Upper lobe of left lung (tissue), 4 donors: ENCODE results near the gene SIK2.

Experiments
- EP300 ChIP-seq, 4 donors: sonication (generic); formaldehyde crosslinking; IDR thresholded peaks; one replicate each; pipeline ENCODE4 v1.5.1; 2017; ENCODE audit warnings: antibody characterized with exemption in 4 of 4, control low read depth in 2 of 4
- POLR2A ChIP-seq, 4 donors: fragments of 450-650 bp; IDR thresholded peaks; one replicate each; pipeline ENCODE4 v1.5.1; 2016 to 2017; ENCODE audit warnings: antibody characterized with exemption in 4 of 4, mild to moderate bottlenecking in 2 of 4
- TF ChIP-seq, protein P1 (sequence below), 6 experiments: fragments of 450-650 bp in 4 of 6; fragments of 200-600 bp in 2 of 6; sonication (generic) in 2 of 6; IDR thresholded peaks; one replicate each; pipeline ENCODE4 v1.5.1; 2016 to 2019; ENCODE audit warnings: antibody characterized with exemption in 6 of 6

- TF ChIP-seq, protein P1, sequence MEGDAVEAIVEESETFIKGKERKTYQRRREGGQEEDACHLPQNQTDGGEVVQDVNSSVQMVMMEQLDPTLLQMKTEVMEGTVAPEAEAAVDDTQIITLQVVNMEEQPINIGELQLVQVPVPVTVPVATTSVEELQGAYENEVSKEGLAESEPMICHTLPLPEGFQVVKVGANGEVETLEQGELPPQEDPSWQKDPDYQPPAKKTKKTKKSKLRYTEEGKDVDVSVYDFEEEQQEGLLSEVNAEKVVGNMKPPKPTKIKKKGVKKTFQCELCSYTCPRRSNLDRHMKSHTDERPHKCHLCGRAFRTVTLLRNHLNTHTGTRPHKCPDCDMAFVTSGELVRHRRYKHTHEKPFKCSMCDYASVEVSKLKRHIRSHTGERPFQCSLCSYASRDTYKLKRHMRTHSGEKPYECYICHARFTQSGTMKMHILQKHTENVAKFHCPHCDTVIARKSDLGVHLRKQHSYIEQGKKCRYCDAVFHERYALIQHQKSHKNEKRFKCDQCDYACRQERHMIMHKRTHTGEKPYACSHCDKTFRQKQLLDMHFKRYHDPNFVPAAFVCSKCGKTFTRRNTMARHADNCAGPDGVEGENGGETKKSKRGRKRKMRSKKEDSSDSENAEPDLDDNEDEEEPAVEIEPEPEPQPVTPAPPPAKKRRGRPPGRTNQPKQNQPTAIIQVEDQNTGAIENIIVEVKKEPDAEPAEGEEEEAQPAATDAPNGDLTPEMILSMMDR (IDR thresholded peaks at IDR 0.05) = no peak
- no peak for TF ChIP-seq POLR2A (IDR thresholded peaks at IDR 0.05)
- no peak for TF ChIP-seq EP300 (IDR thresholded peaks at IDR 0.05)
Observed at GRCh38 chr11:111672949-111673348, 70.7 kb downstream of the SIK2 start.
